ENCODE results near the gene LCP1.

Gene LCP1

DNA sequence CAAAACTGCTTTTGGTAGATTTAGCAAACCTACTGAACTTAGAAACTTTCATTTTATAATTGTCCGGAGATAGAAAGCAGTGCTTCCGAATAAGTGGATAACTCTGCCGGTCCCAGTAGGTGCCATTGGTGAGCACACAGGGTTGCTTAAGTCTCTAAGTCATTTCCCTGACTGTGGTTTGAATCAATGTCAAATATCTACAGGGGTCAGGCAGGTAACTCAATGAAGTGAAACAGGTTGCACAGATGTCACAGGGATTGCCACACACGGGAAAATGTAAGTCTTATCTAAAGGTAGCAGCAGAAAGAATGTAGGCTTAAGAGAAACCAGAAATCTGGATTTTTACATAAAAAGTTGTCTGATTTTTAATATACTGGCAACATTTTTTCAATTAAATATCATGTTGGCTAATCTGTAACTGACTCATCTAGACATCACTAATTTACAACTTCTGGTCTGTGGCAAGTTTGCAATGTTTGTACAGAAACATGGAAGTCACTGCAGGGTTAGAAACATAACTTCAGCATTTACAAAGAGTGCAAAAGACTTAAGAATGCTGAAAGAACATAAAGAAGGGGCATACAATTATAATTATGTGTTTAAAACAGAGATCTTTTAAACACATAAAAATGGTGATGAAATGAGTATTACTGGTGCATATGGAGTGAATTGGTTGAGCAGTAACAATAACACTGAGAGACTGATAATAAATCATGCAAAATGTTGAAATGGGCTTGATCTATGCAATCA, 15.5 kb upstream of the LCP1 start:
- TF ChIP-seq CTCF (IDR thresholded peaks at IDR 0.05; ENCODE audit: low read depth, low read length), result no peak
- Histone ChIP-seq H3K4me3 (ENCODE audit: low read depth, low read length) (no peak overlapping the region), H3K4me1 (no peaks in the 10 kb centered on the region)

GRCh38 chr13:46195016-46195415, 13.0 kb upstream of the LCP1 start:
- no peaks in the 10 kb centered on the region for H3K27me3 ChIP-seq
- DNase-seq, result no peak
- H3K9me3 ChIP-seq, result no peaks in the 10 kb centered on the region
- no peak overlapping the region for H3K4me3 ChIP-seq (ENCODE audit: low read depth, low read length)
- H3K4me1 ChIP-seq, result no peaks in the 10 kb centered on the region
- TF ChIP-seq CTCF (IDR thresholded peaks at IDR 0.05; ENCODE audit: low read depth, low read length), result no peak
- no peaks in the 10 kb centered on the region for H3K36me3 ChIP-seq

More for the DNA sequence above, 15.5 kb upstream of the LCP1 start:
- Histone ChIP-seq H3K36me3 (no peaks in the 10 kb centered on the region), H3K27me3 (no peaks in the 10 kb centered on the region), H3K9me3 (no peaks in the 10 kb centered on the region)
- DNase-seq, result no peak

GRCh38 chr13:46192412-46192811, 10.4 kb upstream of the LCP1 start:
- no peaks in the 10 kb centered on the region for H3K4me1 ChIP-seq
- H3K36me3 ChIP-seq, result no peaks in the 10 kb centered on the region
- no peaks in the 10 kb centered on the region for H3K9me3 ChIP-seq
- no peak overlapping the region for H3K4me3 ChIP-seq (ENCODE audit: low read depth, low read length)
- no peak for TF ChIP-seq CTCF (IDR thresholded peaks at IDR 0.05; ENCODE audit: low read depth, low read length)
- no peaks in the 10 kb centered on the region for H3K27me3 ChIP-seq
- DNase-seq, result no peak

- no peaks in the 10 kb centered on the region for H3K36me3 ChIP-seq
- H3K9me3 ChIP-seq, result no peaks in the 10 kb centered on the region
- no peak for TF ChIP-seq CTCF (IDR thresholded peaks at IDR 0.05; ENCODE audit: low read depth, low read length)
- no peak overlapping the region for H3K4me3 ChIP-seq (ENCODE audit: low read depth, low read length)
- no peaks in the 10 kb centered on the region for H3K4me1 ChIP-seq
- H3K27me3 ChIP-seq, result no peaks in the 10 kb centered on the region
- DNase-seq, result no peak
Measured at GRCh38 chr13:46185634-46186033, 3.7 kb upstream of the LCP1 start.

- peak; percentile 62 for TF ChIP-seq CTCF (IDR thresholded peaks at IDR 0.05; ENCODE audit: low read depth, low read length)
- Histone ChIP-seq H3K9me3 (no peaks in the 10 kb centered on the region), H3K4me1 (no peaks in the 10 kb centered on the region), H3K36me3 (no peaks in the 10 kb centered on the region), H3K27me3 (no peaks in the 10 kb centered on the region), H3K4me3 (ENCODE audit: low read depth, low read length) (no peak overlapping the region)
- DNase-seq, result peak; percentile 35
Measured at GRCh38 chr13:46184277-46184699, 2.3 kb upstream of the LCP1 start.
